Gastrocnemius medialis (tissue), 4 donors: Measurements from ENCODE around the gene ERFL.

Source experiments
- POLR2A ChIP-seq, 2 donors: fragments of 450-650 bp; IDR thresholded peaks; one replicate each; pipeline ENCODE4 v1.6.1; 2017; ENCODE audit warnings: antibody characterized with exemption in 2 of 2, mild to moderate bottlenecking in 2 of 2, moderate library complexity in 2 of 2
- TF ChIP-seq, protein P1 (sequence below), 5 experiments: fragments of 450-650 bp in 3 of 5; fragments of 200-600 bp in 2 of 5; sonication (generic) in 2 of 5; IDR thresholded peaks in 4 of 5; conservative IDR thresholded peaks in 1 of 5; 1 replicate in 4 of 5; 2 replicates in 1 of 5; pipeline ENCODE4 v1.5.1; 2016 to 2019; ENCODE audit warnings: antibody characterized with exemption in 5 of 5, mild to moderate bottlenecking in 3 of 5, moderate library complexity in 3 of 5

DNA sequence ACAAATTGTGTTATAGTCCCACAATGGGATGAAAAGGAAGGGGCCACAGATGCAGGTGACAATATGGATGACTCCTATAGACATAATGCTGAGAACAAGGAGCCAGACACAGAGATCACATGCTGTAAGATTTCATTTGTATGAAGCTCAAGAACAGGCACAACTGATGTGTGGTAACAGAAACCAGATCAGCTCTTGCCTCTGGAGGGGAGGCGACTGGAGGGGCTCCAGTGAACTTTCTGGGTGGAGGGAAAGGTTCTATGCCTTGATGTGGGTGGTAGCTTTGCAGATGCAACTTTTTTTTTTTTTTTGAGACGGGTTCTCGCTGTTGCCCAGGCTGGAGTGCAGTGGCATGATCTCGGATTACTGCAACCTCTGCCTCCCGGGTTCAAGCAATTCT is 36.9 kb upstream of the ERFL start:
- TF ChIP-seq, protein P1, sequence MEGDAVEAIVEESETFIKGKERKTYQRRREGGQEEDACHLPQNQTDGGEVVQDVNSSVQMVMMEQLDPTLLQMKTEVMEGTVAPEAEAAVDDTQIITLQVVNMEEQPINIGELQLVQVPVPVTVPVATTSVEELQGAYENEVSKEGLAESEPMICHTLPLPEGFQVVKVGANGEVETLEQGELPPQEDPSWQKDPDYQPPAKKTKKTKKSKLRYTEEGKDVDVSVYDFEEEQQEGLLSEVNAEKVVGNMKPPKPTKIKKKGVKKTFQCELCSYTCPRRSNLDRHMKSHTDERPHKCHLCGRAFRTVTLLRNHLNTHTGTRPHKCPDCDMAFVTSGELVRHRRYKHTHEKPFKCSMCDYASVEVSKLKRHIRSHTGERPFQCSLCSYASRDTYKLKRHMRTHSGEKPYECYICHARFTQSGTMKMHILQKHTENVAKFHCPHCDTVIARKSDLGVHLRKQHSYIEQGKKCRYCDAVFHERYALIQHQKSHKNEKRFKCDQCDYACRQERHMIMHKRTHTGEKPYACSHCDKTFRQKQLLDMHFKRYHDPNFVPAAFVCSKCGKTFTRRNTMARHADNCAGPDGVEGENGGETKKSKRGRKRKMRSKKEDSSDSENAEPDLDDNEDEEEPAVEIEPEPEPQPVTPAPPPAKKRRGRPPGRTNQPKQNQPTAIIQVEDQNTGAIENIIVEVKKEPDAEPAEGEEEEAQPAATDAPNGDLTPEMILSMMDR (IDR thresholded peaks at IDR 0.05 in 4 of 5, conservative IDR thresholded peaks at IDR 0.05 in 1 of 5): no peak
- TF ChIP-seq POLR2A (IDR thresholded peaks at IDR 0.05): no peak
